ENCODE results near the gene IFIT5.
"Not testable (repeated sequence)": the region's sequence is repeated elsewhere in the genome, so short reads cannot be mapped to it uniquely, and the experiment has no call there.

Gene IFIT5, protein sequence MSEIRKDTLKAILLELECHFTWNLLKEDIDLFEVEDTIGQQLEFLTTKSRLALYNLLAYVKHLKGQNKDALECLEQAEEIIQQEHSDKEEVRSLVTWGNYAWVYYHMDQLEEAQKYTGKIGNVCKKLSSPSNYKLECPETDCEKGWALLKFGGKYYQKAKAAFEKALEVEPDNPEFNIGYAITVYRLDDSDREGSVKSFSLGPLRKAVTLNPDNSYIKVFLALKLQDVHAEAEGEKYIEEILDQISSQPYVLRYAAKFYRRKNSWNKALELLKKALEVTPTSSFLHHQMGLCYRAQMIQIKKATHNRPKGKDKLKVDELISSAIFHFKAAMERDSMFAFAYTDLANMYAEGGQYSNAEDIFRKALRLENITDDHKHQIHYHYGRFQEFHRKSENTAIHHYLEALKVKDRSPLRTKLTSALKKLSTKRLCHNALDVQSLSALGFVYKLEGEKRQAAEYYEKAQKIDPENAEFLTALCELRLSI
- total RNA-seq, result 8.7 to 209 (median 27.2) reads per million in 18 experiments

DNA sequence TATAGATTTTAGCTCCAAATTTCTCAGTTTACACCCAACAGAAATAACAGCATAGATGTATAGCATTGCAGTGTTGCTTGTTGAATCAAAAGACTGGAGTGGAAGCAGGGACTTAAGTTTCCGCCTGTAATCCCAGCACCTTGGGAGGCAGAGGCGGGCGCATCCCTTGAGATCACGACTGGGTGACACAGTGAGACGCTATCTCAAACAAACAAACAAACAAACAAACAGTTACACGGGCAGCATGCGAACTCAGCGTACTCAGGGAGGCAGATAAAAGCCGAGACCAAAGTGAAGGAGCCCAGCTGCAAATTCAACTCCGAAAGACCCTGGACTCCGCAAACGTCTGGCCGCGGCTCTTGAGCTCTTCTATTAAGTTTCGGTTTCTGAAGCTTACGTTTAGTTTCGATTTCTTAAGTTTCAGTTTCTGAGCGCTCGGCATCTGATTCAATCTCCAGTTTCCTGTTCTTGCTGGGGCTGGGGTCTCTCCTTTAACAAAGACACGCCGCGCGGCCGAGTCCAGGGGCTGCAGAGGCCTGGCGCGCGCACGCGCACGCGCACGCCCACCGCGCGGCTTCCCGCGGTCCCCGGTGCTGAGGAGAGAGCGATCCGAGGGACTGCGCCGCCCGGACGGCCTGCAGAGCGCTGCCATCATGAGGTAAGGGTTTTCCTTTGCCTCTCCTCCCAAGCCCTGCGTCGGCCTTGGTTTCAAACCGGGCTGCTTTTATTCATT, at the start of gene IFIT5:
TSS of gene IFIT5 (plus strand) at position 423 of the 733 bp plus-strand sequence. CDS start at position 654, 231 bp downstream.
- DNase-seq, result peak; percentile 55 to 60

GRCh38 chr10:89367529-89367928, 46.8 kb upstream of the IFIT5 start:
- DNase-seq, result no peak

GRCh38 chr10:89368129-89368528, 46.2 kb upstream of the IFIT5 start:
- DNase-seq, result no peak

- peak; percentile 45 to 48 for DNase-seq
These were observed 44.9 kb upstream of the IFIT5 start for GRCh38 chr10:89369156-89370105.

GRCh38 chr10:89371079-89371478, 43.3 kb upstream of the IFIT5 start:
- DNase-seq, result no peak

- DNase-seq, result no peak
These were observed 42.4 kb upstream of the IFIT5 start for GRCh38 chr10:89371987-89372386.

GRCh38 chr10:89373916-89374711, 40.3 kb upstream of the IFIT5 start:
- peak; percentile 14 to 47 for DNase-seq

DNA sequence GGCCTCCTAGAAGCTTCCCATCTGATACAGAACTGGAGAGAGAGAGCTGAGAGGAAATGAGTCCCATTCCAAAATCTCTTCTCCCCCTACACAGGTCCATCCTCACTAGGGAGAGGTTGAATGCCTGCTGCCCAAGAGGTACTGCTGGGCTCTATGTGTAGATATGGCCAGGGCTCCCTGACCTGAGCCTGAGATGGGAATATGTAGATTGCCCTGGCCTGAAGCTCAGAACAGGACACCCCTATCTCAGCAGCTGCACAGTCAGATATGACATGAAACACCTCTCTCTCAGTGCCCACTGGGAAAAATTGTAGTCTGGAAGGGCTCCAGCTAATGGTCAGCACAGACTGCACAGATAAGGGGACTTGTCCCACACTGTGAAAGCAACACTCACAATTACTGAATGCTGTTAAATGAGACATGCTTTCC, 39.6 kb upstream of the IFIT5 start:
- DNase-seq, result no peak

GRCh38 chr10:89377705-89378637, 36.4 kb upstream of the IFIT5 start, which contains the start of gene IFIT1B:
Gene IFIT1B (plus strand): TSS chr10:89378056. CDS start chr10:89378136, 80 bp downstream.
- DNase-seq, result no peak

- no peak for DNase-seq
These were observed 35.3 kb upstream of the IFIT5 start for GRCh38 chr10:89379103-89379502.

- no peak for DNase-seq
These were observed 31.6 kb upstream of the IFIT5 start for GRCh38 chr10:89382757-89383156.

DNA sequence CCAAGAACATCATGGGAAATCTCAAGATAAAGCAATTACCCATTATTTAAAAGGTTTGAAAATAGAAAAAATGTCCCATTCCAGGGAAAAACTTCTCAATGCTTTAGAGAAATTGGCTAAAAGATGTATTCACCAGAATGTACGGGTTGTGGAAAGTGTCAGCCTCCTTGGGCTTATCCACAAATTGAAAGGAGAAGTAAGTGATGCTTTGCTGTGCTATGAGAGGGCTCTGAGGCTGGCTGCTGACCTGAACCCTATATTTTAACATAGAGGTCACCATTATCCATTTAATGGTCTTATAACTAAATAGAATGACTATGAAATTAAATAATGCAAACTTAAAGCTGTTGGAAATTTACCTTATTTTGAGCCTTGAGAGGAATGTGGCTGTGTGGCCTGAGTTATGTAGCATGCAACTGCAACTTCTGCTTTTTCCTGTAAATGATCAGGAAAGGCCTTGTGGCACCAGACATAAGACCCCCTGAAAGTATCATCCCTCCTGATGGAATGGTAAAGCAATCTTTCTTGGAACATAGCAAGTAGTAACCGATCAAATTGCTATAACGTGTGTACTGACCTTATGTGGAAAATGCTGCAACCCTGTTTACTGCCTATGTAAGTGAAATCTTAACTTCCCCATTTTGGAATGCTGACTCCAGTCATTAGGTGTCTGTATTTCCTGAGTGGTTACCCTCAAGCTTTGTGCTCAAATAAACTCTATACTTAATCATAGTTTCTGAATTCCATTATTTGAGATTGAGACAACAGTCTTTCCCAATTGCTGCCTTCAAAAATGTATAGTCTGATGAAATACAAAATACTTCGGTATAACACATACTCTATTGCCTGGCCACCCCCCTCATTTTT, 29.7 kb upstream of the IFIT5 start:
- DNase-seq, result peak; percentile 70 to 88

- no peak for DNase-seq
These were observed 25.6 kb upstream of the IFIT5 start for GRCh38 chr10:89388806-89389205.

DNA sequence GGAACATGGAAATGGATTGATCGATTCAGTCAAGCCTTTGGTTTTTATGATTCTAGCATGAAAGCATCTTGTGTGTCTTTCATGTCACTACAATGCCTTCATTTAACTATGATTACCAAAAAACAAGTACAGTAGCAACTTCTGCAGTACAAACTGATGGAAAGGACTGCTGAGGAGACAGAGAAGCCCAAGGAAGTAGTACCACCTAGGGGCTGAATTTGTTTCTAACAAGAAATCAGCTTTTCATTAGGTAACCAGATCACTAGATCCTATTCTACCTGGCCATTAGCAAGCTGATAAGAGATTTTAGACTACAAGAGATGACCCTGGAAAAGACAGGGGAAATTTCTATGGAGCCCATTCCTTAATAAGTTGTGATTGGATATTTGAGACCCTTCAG, 25.1 kb upstream of the IFIT5 start:
- DNase-seq, result no peak

DNA sequence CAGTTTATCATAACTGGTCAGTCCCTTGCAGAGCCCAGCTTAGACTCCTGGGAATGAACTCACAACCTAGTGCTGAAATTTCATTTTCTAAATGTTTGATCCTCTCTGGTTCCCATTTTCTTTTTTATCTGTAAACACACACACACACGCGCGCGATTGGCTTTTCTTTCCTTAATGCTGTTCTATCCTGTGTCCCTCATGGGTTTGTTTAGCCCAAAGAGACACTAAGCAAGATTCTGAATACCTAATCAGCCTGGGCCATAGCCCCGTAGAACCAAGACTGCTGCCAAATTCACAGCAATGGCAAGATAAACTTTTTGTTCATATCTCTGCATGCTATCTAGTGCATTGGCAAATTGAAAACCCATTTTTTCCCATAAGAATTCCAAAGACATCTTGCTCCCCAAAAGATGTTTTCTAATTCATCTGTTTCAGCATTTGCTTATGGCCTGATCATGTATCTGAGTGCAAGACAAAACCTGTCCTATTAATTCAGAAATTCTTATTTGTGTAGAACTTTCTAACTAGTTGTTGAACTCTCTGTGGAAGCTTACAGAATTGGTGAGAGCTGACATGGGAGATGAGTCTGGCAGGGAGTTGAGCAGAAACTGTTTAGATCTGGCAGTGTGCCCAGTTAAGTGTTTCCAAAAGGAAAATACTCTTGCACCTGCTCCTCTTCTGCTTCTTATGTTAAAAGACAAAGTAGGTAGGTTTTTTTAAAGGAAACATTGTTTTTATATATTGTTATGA, 23.7 kb upstream of the IFIT5 start:
- no peak for DNase-seq

DNA sequence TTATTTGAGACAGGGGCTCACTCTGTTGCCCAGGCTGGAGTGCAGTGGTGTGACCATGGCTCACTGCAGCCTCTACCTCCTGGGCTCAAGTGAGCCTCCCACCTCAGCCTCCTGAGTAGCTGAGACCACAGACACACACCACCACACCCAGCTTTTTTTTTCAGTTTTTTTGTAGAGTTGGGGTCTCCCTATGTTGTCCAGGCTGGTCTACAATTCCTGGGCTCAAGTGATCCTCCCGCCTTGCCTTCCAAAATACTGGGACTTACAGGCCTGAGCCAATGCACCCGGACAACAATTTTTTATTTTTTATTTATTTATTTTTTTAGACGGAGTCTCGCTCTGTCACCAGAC, 23.2 kb upstream of the IFIT5 start:
- not testable (repeated sequence) for DNase-seq

DNA sequence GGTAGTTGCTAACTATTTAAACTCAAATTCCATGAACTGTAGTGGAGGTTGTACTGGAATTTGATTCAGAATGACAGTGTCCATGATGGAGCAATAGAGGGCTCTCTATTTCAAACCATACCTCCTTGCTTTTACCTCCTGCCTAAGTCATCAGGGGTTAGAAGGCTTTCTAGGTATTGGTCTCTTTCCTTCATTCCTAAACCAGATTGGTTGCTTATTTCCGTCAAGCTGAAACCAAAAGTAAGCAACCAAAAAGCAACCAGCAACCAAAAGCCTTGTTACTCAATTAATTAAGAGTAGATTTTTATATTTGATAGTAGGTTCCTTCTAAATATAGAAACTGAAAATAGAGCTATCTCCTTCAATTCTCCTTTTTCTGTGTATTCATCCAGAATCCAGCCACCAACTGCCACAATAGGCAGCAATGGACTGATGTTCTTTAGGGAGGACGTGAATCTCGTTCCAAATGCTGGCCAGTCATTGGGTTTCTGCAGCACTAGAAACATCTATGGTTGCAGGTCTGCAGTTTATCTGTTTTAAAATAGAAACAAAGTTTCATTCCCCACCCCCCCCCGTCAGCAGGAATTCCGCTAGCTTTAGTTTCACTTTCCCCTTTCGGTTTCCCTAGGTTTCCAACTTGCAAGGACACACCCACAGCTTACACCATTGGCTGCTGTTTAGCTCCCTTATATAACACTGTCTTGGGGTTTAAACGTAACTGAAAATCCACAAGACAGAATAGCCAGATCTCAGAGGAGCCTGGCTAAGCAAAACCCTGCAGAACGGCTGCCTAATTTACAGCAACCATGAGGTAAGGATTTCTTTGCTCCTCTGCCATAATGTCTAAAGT, 22.2 kb upstream of the IFIT5 start, which contains the start of gene IFIT1:
TSS of gene IFIT1 (plus strand) at position 717 of the 850 bp plus-strand sequence. CDS start at position 807, 90 bp downstream.
- peak; percentile 74 to 79 for DNase-seq

Data from inflammatory macrophage (primary cell).